Ovary (tissue), 3 donors: ENCODE data around the gene TNRC6C.

Experiments used
- EP300 ChIP-seq: sonication (generic); formaldehyde crosslinking; IDR thresholded peaks from one replicate; pipeline ENCODE4 v1.6.1; 2017; ENCODE audit warnings: antibody characterized with exemption
- POLR2A ChIP-seq: fragments of 450-650 bp; IDR thresholded peaks from one replicate; pipeline ENCODE4 v1.6.1; 2017; ENCODE audit warnings: antibody characterized with exemption, mild to moderate bottlenecking, moderate library complexity
- TF ChIP-seq, protein P1 (sequence below), 3 donors: fragments of 450-650 bp in 2 of 3; fragments of 200-600 bp in 1 of 3; IDR thresholded peaks; one replicate each; pipeline versions ENCODE4 v1.5.1 to v1.8.0; 2016 to 2022; ENCODE audit warnings: antibody characterized with exemption in 3 of 3, mild to moderate bottlenecking in 1 of 3
- donor health status: DM: no; HTN: no; CAD: no.

DNA sequence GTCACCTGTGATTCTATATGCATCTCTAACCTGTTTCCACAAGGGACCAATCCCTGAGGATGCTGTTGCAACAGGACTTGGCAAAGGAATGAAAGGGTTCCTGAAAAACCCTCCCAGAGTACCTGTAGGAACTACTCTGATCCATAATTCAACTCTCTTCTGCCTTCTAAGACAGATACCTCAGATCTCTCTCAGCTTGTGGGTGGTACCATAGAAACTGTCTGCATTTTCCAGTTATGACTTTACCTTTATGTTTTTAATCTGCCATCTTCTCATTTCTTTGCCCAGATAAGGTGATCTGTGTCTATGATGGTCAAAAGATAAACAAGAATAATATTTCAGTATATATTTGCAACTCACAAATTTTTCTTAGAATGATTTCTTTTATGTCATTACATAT, 105.0 kb downstream of the TNRC6C start:
- no peak for TF ChIP-seq POLR2A
- TF ChIP-seq, protein P1, sequence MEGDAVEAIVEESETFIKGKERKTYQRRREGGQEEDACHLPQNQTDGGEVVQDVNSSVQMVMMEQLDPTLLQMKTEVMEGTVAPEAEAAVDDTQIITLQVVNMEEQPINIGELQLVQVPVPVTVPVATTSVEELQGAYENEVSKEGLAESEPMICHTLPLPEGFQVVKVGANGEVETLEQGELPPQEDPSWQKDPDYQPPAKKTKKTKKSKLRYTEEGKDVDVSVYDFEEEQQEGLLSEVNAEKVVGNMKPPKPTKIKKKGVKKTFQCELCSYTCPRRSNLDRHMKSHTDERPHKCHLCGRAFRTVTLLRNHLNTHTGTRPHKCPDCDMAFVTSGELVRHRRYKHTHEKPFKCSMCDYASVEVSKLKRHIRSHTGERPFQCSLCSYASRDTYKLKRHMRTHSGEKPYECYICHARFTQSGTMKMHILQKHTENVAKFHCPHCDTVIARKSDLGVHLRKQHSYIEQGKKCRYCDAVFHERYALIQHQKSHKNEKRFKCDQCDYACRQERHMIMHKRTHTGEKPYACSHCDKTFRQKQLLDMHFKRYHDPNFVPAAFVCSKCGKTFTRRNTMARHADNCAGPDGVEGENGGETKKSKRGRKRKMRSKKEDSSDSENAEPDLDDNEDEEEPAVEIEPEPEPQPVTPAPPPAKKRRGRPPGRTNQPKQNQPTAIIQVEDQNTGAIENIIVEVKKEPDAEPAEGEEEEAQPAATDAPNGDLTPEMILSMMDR (IDR thresholded peaks at IDR 0.05), result no peak
- no peak for TF ChIP-seq EP300
